IPS-18c (cell line): ENCODE data around the gene KCNAB1.

Experiments used
- H3K4me3 ChIP-seq: 2 replicates; pipeline ENCODE4 v1.7.0; 2013; ENCODE audit warnings: low read depth, mild to moderate bottlenecking, low read length, moderate library complexity; ENCODE audit not compliant: insufficient read depth
- H3K9me3 ChIP-seq: one replicate; pipeline ENCODE4 v1.6.1; 2013; ENCODE audit warnings: mild to moderate bottlenecking, low read length, moderate library complexity; ENCODE audit not compliant: control insufficient read depth, insufficient read depth

The KCNAB1 gene

GRCh38 chr3:156581033-156581432 is 460.7 kb downstream of the KCNAB1 start:
- Histone ChIP-seq H3K4me3 (no peak overlapping the region), H3K9me3 (no peaks in the 10 kb centered on the region)

GRCh38 chr3:156581954-156582353 is 461.6 kb downstream of the KCNAB1 start:
- H3K4me3 ChIP-seq, result no peak overlapping the region

GRCh38 chr3:156582532-156583183 is 462.3 kb downstream of the KCNAB1 start:
- no peaks in the 10 kb centered on the region for H3K9me3 ChIP-seq
- H3K4me3 ChIP-seq, result no peak overlapping the region

More at GRCh38 chr3:156581954-156582353, 461.6 kb downstream of the KCNAB1 start:
- no peaks in the 10 kb centered on the region for H3K9me3 ChIP-seq

GRCh38 chr3:156583469-156583868 is 463.1 kb downstream of the KCNAB1 start:
- Histone ChIP-seq H3K9me3 (no peaks in the 10 kb centered on the region), H3K4me3 (no peak overlapping the region)

GRCh38 chr3:156586905-156587759 is 466.8 kb downstream of the KCNAB1 start:
- Histone ChIP-seq H3K9me3 (no peaks in the 10 kb centered on the region), H3K4me3 (no peak overlapping the region)

DNA sequence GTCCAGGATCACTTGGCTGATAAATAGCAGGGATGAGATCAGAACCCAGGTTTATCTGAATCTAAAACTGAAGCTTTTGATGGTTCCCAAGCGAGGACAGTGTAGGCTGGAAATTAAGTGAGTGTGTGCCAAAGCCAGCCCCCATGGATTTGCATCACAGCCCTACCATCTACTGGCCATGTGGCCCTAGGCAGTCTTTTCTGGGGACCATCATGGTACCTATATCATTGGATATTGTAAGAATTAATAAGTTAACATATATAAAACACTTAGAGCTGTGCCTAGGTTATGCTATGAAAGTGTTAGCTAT is 467.3 kb downstream of the KCNAB1 start:
- Histone ChIP-seq H3K9me3 (no peaks in the 10 kb centered on the region), H3K4me3 (no peak overlapping the region)
